Stimulated activated effector memory CD8-positive, alpha-beta T cell treated with anti-CD3 and anti-CD28 coated beads, Interleukin-12 subunit alpha, Interleukin-12 subunit beta, amount 100 ng/mL, for 72 hours (primary cell): ENCODE results near the gene GRK2.
A peak's percentile ranks its signal among the peaks of the same experiment; 100 is the strongest.

Experiments used
- ATAC-seq: fragments of 150-1000 bp; cut with Tn5 transposase; 2 replicates; pipeline ENCODE4 v1.10.0; 2021
- DNase-seq, 2 donors: peaks; one replicate each; pipeline ENCODE4 v3.0.0; 2021 to 2022; ENCODE audit warnings: low spot score in 2 of 2
- H3K27ac Mint-ChIP-seq: one replicate; pipeline ENCODE4 v1.8.0; 2022; ENCODE audit warnings: mild to moderate bottlenecking, mixed read lengths
- H3K36me3 Mint-ChIP-seq: one replicate; pipeline ENCODE4 v1.8.0; 2022; ENCODE audit warnings: mild to moderate bottlenecking, mixed read lengths
- H3K4me1 Mint-ChIP-seq: one replicate; pipeline ENCODE4 v1.8.0; 2022; ENCODE audit warnings: mixed read lengths
- H3K4me3 Mint-ChIP-seq: one replicate; pipeline ENCODE4 v1.8.0; 2022; ENCODE audit warnings: mild to moderate bottlenecking, mixed read lengths
- H3K9me3 Mint-ChIP-seq: one replicate; pipeline ENCODE4 v1.8.0; 2022; ENCODE audit warnings: mixed read lengths

Gene GRK2

DNA sequence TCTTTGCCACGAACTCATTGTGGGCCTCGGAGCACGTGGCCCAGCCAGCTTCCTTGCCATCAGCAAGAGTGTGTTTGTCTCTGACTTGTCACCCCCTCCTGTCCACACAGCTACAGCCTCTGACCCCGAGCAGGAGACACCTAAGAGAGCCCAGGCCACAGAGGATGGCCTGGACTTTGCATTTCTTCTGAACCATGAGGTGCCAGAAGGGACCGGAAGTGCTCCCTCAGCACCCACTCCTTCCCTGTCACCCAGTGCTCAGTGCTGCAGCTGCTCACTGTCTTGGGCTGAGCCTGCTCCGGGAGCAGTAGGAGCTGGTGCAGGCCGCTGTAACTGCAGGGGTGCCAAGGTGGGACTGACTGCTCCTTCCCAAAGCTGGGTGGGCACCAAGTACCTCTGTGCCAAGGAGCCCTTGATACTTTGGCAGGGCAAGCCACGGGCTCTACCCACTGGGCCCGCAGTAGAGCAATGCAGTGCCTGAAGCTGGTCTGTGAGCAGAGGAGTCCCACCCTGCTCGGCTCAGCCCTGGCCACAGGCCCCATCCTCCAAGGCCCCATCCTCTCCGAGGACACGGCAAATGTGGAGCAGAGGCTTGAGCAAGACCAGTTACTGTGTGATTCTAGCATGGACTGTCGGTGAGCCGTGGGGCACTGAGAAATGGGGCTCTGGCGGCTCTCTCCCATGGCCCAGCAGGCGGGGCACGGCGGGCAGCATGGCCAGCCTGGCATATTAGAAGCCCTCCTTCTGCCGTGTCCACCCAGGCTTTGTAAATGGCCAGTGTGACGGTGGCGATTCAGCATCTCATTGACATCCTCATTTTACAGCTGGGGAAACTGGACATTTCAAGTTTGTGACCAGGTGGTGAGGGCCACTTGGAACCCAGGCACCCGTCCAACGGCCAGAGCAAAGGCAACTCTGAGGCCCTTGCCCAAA lies 6.3 kb downstream of the GRK2 start:
- Mint-ChIP-seq H3K4me3 (peak overlapping the region; percentile 98), H3K4me1 (peaks cover 98% of the 10 kb centered on the region), H3K27ac (peak overlapping the region; percentile 98), H3K9me3 (no peaks in the 10 kb centered on the region), H3K36me3 (peaks cover 99% of the 10 kb centered on the region)
- ATAC-seq (peak; percentile 45), DNase-seq (peak in 1 of 2 donors; percentile 69)

DNA sequence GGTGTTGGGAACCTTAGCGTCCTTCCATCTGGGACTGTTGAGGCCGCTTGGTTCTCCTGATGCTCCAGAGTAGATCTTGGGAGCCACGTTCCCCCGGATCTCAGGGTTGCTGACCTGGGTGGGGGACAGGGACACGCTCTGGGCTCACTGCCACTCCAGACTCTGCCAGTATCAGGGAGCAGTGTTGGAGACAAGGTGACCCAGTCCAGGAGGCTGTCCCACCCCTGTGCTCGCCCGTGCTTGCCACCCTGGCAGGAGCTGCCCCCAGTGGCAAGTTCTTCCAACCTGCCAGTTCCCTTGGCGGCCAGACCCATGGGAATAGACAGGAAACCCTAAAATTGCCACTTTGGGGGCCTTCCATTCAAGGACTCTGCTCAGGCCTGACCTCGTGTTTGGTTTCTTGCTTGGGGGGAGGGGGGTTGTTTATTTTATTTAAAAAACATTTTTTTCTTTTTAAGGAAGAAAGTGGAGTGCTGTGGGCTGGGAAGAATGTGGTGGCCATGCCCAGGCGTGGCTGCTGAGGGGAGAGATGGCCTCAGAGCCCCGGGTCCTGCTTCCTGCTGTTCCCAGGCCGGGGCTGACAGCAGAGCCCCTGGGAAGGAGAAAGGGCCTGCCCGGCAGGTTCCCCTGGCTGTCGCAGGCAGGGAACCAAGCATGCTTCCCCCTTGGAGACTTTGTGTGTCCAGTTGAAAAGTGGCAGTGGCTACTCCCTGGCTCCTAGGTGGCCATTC lies 7.2 kb downstream of the GRK2 start:
- Mint-ChIP-seq H3K27ac (peak overlapping the region; percentile 98), H3K4me3 (peak overlapping the region; percentile 98), H3K36me3 (peaks cover 99% of the 10 kb centered on the region), H3K4me1 (peaks cover 95% of the 10 kb centered on the region), H3K9me3 (no peaks in the 10 kb centered on the region)
- DNase-seq (no peak), ATAC-seq (no peak)

DNA sequence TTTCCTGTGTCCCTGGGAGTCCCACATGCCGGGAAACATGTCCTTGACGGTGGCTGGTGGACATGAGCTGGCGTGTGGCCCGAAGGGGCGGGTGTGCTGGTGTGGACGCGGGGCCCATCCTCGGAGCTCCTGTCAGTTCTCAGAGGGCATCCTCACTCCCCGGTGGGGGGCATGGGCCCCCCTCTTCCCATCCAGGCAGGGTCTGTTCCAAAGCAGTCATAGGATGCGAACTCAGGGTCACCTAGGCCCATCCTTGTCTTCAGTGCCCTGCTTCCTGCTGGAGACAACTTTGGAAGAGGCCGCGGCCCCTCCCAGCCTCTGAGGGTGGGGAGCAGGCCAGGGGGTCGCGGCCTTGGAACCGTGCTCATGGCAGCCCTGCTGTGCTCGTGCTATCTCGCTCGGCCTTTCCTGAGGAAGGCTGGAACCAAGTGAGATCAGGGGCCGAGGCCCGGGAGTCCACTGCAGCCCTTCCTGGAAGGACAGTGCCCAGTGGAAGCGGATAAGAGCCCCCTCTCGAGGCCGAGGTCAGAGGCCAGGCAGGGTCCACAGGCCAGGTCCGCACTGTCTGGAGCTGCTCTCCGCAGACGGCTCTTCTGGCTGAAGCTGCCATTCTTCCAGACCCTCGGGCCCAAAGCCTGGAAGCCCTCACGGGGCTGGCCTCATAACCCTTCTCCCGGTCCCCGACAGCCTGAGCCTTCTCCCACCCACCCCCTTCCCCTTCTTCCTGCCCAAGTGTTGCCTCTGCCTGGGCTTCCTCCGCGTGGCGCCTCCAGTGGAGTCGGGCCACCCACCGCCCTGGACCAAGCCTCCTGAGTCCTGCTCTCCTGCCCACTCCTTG lies 8.7 kb downstream of the GRK2 start:
- Mint-ChIP-seq H3K4me1 (peaks cover 95% of the 10 kb centered on the region), H3K36me3 (peaks cover 99% of the 10 kb centered on the region), H3K9me3 (no peaks in the 10 kb centered on the region), H3K4me3 (peak overlapping the region; percentile 98), H3K27ac (peak overlapping the region; percentile 97)
- DNase-seq, result no peak
- ATAC-seq, result no peak

DNA sequence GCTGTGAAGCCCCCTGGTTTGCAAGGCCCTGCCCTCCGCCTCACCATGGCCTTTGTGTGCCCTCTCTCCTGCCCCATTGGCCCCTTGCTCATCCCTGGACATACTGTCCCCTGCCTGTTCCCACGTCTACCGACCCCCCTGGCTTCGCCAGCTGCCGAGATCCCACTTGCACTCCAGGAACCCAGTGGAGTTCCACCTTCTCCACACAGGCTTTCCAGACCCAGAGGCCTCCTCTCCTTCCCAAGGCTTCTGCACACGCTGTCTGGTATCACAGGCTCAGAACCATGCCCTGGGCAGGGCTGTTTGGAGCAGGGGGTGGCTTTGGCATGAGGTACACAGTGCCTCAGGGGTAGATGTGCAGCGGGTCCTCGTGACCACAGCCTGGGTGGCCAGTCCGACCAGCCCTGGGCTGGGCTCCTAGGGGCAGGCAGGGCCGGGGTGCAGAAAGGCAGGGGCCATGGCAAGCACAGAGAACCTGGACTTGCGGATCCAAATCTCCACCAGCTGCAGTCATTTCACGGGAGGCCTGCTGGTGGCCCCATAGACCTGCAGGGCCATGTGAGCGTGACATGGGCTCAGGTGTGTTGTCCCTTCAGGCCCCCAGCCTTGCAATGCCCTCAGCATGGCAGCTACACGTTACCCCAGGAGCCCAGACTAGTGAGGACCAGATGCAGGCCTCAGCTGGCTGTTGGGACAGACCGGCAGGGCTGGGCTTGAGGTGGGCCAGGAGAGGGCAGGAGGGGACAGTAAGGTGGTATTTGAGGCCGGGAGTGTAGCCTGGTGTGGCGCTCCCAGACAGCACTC lies 9.5 kb downstream of the GRK2 start:
- ATAC-seq (no peak), DNase-seq (no peak)
- H3K27ac Mint-ChIP-seq, result peak overlapping the region; percentile 97
- peaks cover 99% of the 10 kb centered on the region for H3K36me3 Mint-ChIP-seq
- peak overlapping the region; percentile 98 for H3K4me3 Mint-ChIP-seq
- peaks cover 91% of the 10 kb centered on the region for H3K4me1 Mint-ChIP-seq
- H3K9me3 Mint-ChIP-seq, result no peaks in the 10 kb centered on the region

DNA sequence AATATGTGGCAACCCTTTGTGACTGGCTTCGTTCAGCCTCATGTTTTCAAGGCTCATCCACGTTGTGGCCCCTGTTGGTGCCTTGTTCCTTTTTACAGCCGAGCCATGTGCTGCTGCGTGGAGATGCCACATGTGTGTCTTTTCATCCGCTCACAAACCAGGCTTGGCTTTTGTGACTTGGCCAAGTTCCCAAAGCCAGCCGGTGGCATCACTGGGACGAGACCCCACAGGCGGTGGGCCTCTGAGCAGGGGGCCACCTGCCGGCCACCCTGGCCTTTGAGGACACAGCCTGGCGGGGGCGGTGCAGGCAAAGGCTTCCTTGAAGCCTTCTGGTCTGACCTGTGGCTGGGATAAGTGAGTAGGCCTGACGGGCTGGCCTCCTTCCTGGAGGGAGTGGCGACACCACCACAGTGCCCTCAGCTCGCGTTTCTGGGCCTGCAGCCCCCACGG lies 10.5 kb downstream of the GRK2 start:
- H3K4me3 Mint-ChIP-seq, result peak overlapping the region; percentile 98
- DNase-seq (peak in 1 of 2 donors; percentile 83), ATAC-seq (peak; percentile 64)
- peaks cover 99% of the 10 kb centered on the region for H3K36me3 Mint-ChIP-seq
- peaks cover 82% of the 10 kb centered on the region for H3K4me1 Mint-ChIP-seq
- peak overlapping the region; percentile 97 for H3K27ac Mint-ChIP-seq
- H3K9me3 Mint-ChIP-seq, result no peaks in the 10 kb centered on the region

DNA sequence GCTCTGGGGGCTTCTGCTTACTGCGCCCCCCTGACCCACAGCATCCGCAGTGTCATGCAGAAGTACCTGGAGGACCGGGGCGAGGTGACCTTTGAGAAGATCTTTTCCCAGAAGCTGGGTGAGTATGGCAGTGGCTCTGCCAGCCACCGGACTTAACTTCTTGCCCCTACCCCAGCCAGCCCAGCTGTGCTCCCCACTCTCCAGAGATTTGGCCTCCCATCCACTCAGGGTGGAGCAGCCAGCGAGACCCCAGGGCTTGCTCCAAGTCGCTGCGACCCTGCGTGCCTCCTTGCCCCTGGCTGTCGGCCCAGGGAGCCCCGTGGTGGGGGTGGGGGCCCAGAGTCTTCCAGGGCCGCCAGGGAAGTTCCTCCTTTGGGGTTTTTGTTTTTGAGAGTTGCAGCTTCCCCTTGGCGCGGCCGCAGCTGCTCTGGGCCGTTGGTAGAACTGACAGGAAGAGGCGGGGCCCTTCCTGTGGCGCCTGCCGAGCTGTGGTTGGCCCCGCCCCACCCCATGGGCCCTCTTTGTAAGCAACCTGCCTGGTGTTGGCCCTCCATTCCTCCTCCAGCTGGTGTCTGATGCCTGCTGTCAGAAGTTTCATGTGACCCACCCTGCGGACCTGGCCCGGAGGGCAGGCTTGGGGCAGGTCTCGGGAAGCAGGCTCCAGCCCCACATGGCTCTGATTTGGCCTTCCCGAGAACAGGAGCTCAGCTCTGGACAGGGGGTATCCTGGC lies 11.1 kb downstream of the GRK2 start:
- H3K4me3 Mint-ChIP-seq, result peak overlapping the region; percentile 98
- DNase-seq, result peak; percentile 65 to 90
- H3K9me3 Mint-ChIP-seq, result no peaks in the 10 kb centered on the region
- H3K4me1 Mint-ChIP-seq, result peaks cover 82% of the 10 kb centered on the region
- peaks cover 99% of the 10 kb centered on the region for H3K36me3 Mint-ChIP-seq
- H3K27ac Mint-ChIP-seq, result peak overlapping the region; percentile 97
- peak; percentile 91 for ATAC-seq

DNA sequence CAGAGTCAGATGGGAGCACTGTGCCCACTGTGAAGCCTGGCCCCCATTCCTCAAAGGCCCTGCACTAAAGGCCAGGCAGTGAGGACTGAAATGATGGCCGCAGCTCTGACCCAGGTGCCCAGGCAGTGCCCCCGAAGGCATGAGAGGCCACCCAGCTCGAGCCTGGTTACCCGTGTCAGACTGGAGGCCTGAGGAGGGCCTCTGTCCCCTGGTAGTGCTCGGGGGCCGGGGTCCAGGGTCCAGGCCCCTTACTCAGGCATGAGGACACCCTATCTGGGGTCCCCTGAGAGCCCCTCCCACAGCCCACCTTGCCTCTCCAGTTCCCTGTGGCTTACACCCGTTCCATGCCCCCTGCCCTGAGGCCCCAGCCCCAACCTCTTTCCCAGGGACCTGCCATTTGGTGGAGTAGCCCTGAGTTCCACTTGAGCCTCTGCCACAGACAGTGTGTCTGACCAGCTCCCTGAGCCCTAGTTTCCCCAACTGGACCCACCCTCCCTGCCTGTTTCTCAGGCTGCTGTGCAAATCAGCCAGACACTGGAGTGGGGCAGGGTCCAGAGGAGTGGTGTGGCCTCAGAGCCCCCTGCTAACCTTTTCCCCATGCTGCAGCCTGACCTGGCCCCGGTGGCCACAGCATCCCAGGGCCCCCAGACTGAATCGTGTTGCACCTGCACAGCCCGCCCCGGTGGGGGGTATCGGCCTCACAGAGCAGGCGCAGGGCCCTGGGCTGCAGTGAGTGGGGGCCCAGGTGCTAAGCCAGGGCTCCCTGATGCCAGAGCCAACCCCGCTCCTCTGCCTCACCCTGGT lies 12.1 kb downstream of the GRK2 start:
- DNase-seq (no peak), ATAC-seq (no peak)
- Mint-ChIP-seq H3K4me1 (peaks cover 79% of the 10 kb centered on the region), H3K4me3 (peak overlapping the region; percentile 98), H3K9me3 (no peaks in the 10 kb centered on the region), H3K27ac (peak overlapping the region; percentile 97), H3K36me3 (peaks cover 99% of the 10 kb centered on the region)

DNA sequence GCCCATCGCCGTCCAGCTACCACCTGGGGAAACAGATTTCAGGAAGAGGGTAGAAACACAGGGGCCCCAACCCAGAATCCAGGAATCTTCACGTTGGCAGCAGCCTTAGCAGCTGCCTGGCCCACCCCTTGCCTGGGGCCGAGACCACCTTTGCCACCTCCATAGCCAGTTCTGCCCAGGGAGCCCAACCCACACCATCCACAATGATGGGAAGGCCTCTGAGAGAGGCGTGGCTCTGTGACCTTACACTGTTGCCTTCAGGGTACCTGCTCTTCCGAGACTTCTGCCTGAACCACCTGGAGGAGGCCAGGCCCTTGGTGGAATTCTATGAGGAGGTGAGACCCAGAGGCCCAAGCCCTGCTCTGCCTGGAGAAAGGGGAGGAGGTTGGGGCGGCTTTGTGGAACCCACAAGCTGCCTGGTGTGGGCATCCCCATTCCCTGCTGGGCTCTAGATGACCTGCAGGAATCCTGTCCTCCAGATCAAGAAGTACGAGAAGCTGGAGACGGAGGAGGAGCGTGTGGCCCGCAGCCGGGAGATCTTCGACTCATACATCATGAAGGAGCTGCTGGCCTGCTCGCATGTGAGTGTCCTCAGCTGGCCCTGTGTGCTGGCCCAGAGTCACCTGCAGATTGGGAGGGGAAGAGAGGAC lies 12.8 kb downstream of the GRK2 start:
- H3K27ac Mint-ChIP-seq, result peak overlapping the region; percentile 97
- peaks cover 75% of the 10 kb centered on the region for H3K4me1 Mint-ChIP-seq
- peaks cover 99% of the 10 kb centered on the region for H3K36me3 Mint-ChIP-seq
- DNase-seq (no peak), ATAC-seq (no peak)
- H3K9me3 Mint-ChIP-seq, result no peaks in the 10 kb centered on the region
- H3K4me3 Mint-ChIP-seq, result peak overlapping the region; percentile 98

DNA sequence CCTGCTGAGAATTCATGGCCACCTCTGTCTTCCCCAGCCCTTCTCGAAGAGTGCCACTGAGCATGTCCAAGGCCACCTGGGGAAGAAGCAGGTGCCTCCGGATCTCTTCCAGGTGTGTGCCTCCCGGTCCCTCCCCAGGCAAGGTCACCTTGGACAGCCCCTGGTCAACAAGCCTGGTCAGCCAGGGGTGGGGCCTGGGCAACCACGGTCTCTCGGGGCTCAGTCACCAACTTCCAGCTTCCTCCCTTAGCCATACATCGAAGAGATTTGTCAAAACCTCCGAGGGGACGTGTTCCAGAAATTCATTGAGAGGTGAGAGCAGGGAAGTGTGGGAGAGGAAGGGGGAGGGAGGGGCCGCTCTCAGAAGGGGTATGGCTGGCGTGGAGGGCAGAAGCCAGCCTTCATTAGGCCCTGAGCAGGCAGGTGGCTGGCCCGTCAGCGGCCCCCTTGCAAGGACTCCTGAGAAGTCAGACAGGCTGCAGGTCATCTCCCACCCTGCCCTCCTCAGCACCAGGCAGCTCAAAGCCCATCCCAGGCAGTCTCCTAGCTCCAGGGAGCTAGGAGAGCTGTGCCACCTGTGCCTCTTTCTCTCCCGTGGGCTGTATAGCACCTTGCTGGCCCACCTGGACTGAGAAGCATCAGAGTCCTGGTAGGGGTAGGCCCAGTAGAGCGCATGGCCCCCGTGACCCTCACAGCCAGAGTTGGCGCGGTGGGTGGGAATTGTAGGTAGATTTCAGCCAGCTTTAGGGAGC lies 13.5 kb downstream of the GRK2 start:
- Mint-ChIP-seq H3K4me3 (peak overlapping the region; percentile 98), H3K27ac (peak overlapping the region; percentile 97), H3K4me1 (peaks cover 73% of the 10 kb centered on the region), H3K9me3 (no peaks in the 10 kb centered on the region), H3K36me3 (peaks cover 99% of the 10 kb centered on the region)
- ATAC-seq, result no peak
- no peak for DNase-seq

DNA sequence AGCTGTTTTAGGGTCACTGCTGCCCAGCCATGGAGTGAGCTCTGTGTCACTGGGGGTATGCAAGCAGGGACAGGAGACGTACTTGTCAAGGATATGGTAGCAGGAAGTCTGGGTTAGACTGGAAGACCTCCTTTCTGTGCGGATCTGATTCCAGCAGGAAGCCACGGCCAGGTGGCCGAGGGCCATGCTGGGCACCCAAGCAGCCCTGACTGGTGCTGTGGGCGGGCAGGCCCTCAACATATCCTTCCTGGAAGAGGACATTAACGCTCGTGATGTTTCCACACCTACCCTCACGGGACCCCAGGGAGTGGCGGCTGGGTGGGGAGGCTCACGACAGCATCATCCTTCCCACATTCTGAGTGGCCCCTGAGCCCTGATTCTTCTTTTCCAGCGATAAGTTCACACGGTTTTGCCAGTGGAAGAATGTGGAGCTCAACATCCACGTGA lies 14.1 kb downstream of the GRK2 start:
- ATAC-seq, result no peak
- Mint-ChIP-seq H3K4me1 (peaks cover 74% of the 10 kb centered on the region), H3K36me3 (peaks cover 100% of the 10 kb centered on the region), H3K4me3 (no peak overlapping the region), H3K27ac (peak overlapping the region; percentile 97), H3K9me3 (no peaks in the 10 kb centered on the region)
- no peak for DNase-seq

DNA sequence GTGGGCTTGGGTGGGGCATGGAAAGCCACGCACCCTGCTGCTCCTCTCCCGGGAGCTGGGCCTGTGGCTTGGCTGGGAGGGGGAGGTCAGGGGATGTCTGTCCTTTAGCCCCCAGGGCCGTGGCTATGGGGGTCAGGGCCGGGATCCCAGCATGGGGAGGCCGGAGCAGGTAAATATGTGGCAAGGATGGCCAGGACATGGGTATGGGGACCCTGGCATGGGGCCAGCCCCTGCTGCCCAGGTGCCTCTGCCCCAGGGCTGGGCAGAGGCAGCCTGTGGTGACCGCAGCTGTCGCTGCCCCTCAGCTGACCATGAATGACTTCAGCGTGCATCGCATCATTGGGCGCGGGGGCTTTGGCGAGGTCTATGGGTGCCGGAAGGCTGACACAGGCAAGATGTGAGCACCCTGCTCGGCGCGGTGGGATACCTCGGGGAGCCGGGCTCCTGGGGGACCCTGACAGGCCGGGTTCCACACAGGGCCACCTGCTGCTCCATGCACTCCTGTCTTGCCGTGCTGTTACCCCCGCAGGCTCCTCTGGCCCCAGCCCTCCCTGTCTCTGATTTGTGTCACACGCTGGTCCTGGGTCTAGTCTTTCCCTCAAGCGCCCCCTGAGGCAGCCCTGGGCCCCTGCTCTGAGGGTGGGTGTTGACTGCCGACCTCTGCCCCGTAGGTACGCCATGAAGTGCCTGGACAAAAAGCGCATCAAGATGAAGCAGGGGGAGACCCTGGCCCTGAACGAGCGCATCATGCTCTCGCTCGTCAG lies 14.7 kb downstream of the GRK2 start:
- Mint-ChIP-seq H3K36me3 (peaks cover 100% of the 10 kb centered on the region), H3K4me3 (no peak overlapping the region)

More for the DNA sequence above, 14.7 kb downstream of the GRK2 start:
- ATAC-seq (no peak), DNase-seq (no peak)
- Mint-ChIP-seq H3K27ac (peak overlapping the region; percentile 97), H3K4me1 (peaks cover 72% of the 10 kb centered on the region), H3K9me3 (no peaks in the 10 kb centered on the region)
